ENCODE measurements around the gene NCK2. TPM values are rescaled to one million over a fixed set of nuclear protein-coding genes. Genes with fewer than 3 reads are reported as not detected.

Gene NCK2
- total RNA-seq (10 to 100 TPM; 38.9 to 44.6 TPM), polyA plus RNA-seq (10 to 100 TPM; 28.8 to 42.9 TPM)
- long read RNA-seq, donor 1, transcript NCK2-201 (5 exons, 2,683 nt): major isoform, 6 of 43 reads
- long read RNA-seq, donor 1, partial matches to known transcripts: 34 of 43 reads
- long read RNA-seq, donor 1, other reads (novel, unspliced or antisense): 2 of 43 reads
- long read RNA-seq, donor 2, transcript NCK2-201 (5 exons, 2,683 nt): major isoform, 36 of 70 reads
- long read RNA-seq, donor 2, transcript NCK2-205 (4 exons, 1,795 nt): minor isoform, 8 of 70 reads
- long read RNA-seq, donor 2, partial matches to known transcripts: 6 of 70 reads
- long read RNA-seq, donor 2, other reads (novel, unspliced or antisense): 20 of 70 reads

GRCh38 chr2:105744909-105745853, at the start of gene NCK2:
NCK2 (plus strand) TSS chr2:105744912; CDS start chr2:105855064, 110,152 bp downstream.
- 1% methylated on average over 52 to 118 of the region's 119 CpGs for WGBS, 2 donors
- H3K4me1 ChIP-seq (ENCODE audit: control insufficient read depth in 1 of 2, insufficient read depth in 2 of 2, low read length in 2 of 2): peaks cover 0 to 5% of the 10 kb centered on the region in 2 donors
- H3K36me3 ChIP-seq (ENCODE audit: control insufficient read depth in 1 of 2, insufficient read depth in 2 of 2, low read length in 1 of 2): no peaks in the 10 kb centered on the region
- peaks cover 0 to 1% of the 10 kb centered on the region in 2 donors for H3K27me3 ChIP-seq (ENCODE audit: control insufficient read depth in 1 of 2, insufficient read depth in 2 of 2, low read length in 1 of 2)
- no peaks in the 10 kb centered on the region for H3K9me3 ChIP-seq (ENCODE audit: control insufficient read depth, low read length)
- H3K4me3 ChIP-seq (ENCODE audit: low read length in 2 of 2): peak within 1 kb of the TSS; percentile 97 to 100
- intact Hi-C loops (cut with DNase I): loop anchor here in 1 of 2 donors (5.0 to 10.0 kb wide), 4 partner anchors 37 to 170 kb away; no protein-coding TSS in a partner anchor
- DNase-seq (peak; percentile 51 to 78), ATAC-seq (ENCODE audit: low FRiP score) (peak; percentile 72)
- peak within 1 kb of the TSS; percentile 59 to 67 for H3K27ac ChIP-seq (ENCODE audit: low read depth in 1 of 2, low read length in 2 of 2)

- H3K36me3 ChIP-seq (ENCODE audit: control insufficient read depth in 1 of 2, insufficient read depth in 2 of 2, low read length in 1 of 2): no peaks in the 10 kb centered on the region
- DNase-seq (no peak), ATAC-seq (ENCODE audit: low FRiP score) (no peak)
- H3K27ac ChIP-seq (ENCODE audit: low read depth in 1 of 2, low read length in 2 of 2): no peak overlapping the region
- H3K4me3 ChIP-seq (ENCODE audit: low read length in 2 of 2): no peak overlapping the region
- no peaks in the 10 kb centered on the region for H3K4me1 ChIP-seq (ENCODE audit: control insufficient read depth in 1 of 2, insufficient read depth in 2 of 2, low read length in 2 of 2)
- intact Hi-C loops (cut with DNase I): no loop called here
- 66 to 70% methylated on average over 10 of the region's 10 CpGs for WGBS, 2 donors
- H3K27me3 ChIP-seq (ENCODE audit: control insufficient read depth in 1 of 2, insufficient read depth in 2 of 2, low read length in 1 of 2): no peaks in the 10 kb centered on the region
- no peaks in the 10 kb centered on the region for H3K9me3 ChIP-seq (ENCODE audit: control insufficient read depth, low read length)
Measured at GRCh38 chr2:105697781-105698449, 46.8 kb upstream of the NCK2 start.

- intact Hi-C loops (cut with DNase I): no loop called here
Measured at GRCh38 chr2:105698820-105699219, 45.9 kb upstream of the NCK2 start.

GRCh38 chr2:105701042-105701441, 43.7 kb upstream of the NCK2 start:
- no peak for ATAC-seq (ENCODE audit: low FRiP score)
- WGBS, 2 donors: 59 to 63% methylated on average over 3 of the region's 3 CpGs
- no peak overlapping the region for H3K4me3 ChIP-seq (ENCODE audit: low read length in 2 of 2)

More at GRCh38 chr2:105698820-105699219, 45.9 kb upstream of the NCK2 start:
- DNase-seq: no peak
- Histone ChIP-seq H3K4me1 (ENCODE audit: control insufficient read depth in 1 of 2, insufficient read depth in 2 of 2, low read length in 2 of 2) (no peaks in the 10 kb centered on the region), H3K27ac (ENCODE audit: low read depth in 1 of 2, low read length in 2 of 2) (no peak overlapping the region), H3K36me3 (ENCODE audit: control insufficient read depth in 1 of 2, insufficient read depth in 2 of 2, low read length in 1 of 2) (no peaks in the 10 kb centered on the region), H3K27me3 (ENCODE audit: control insufficient read depth in 1 of 2, insufficient read depth in 2 of 2, low read length in 1 of 2) (no peaks in the 10 kb centered on the region), H3K9me3 (ENCODE audit: control insufficient read depth, low read length) (no peaks in the 10 kb centered on the region), H3K4me3 (ENCODE audit: low read length in 2 of 2) (no peak overlapping the region)
- WGBS, 2 donors: 71% methylated on average over 2 of the region's 2 CpGs
- ATAC-seq (ENCODE audit: low FRiP score): no peak

GRCh38 chr2:105708697-105709096, 36.0 kb upstream of the NCK2 start:
- Histone ChIP-seq H3K4me3 (ENCODE audit: low read length in 2 of 2) (no peak overlapping the region), H3K27me3 (ENCODE audit: control insufficient read depth in 1 of 2, insufficient read depth in 2 of 2, low read length in 1 of 2) (no peaks in the 10 kb centered on the region), H3K4me1 (ENCODE audit: control insufficient read depth in 1 of 2, insufficient read depth in 2 of 2, low read length in 2 of 2) (no peaks in the 10 kb centered on the region), H3K36me3 (ENCODE audit: control insufficient read depth in 1 of 2, insufficient read depth in 2 of 2, low read length in 1 of 2) (no peaks in the 10 kb centered on the region), H3K9me3 (ENCODE audit: control insufficient read depth, low read length) (no peaks in the 10 kb centered on the region), H3K27ac (ENCODE audit: low read depth in 1 of 2, low read length in 2 of 2) (no peak overlapping the region)
- intact Hi-C loops (cut with DNase I): no loop called here
- ATAC-seq (ENCODE audit: low FRiP score) (no peak), DNase-seq (no peak)

More at GRCh38 chr2:105701042-105701441, 43.7 kb upstream of the NCK2 start:
- intact Hi-C loops (cut with DNase I): no loop called here
- DNase-seq: no peak
- no peaks in the 10 kb centered on the region for H3K9me3 ChIP-seq (ENCODE audit: control insufficient read depth, low read length)
- no peaks in the 10 kb centered on the region for H3K4me1 ChIP-seq (ENCODE audit: control insufficient read depth in 1 of 2, insufficient read depth in 2 of 2, low read length in 2 of 2)
- no peaks in the 10 kb centered on the region for H3K36me3 ChIP-seq (ENCODE audit: control insufficient read depth in 1 of 2, insufficient read depth in 2 of 2, low read length in 1 of 2)
- no peak overlapping the region for H3K27ac ChIP-seq (ENCODE audit: low read depth in 1 of 2, low read length in 2 of 2)
- no peaks in the 10 kb centered on the region for H3K27me3 ChIP-seq (ENCODE audit: control insufficient read depth in 1 of 2, insufficient read depth in 2 of 2, low read length in 1 of 2)

GRCh38 chr2:105711394-105711793, 33.3 kb upstream of the NCK2 start:
- no peak for DNase-seq
- ATAC-seq (ENCODE audit: low FRiP score): no peak
- Histone ChIP-seq H3K4me3 (ENCODE audit: low read length in 2 of 2) (no peak overlapping the region), H3K9me3 (ENCODE audit: control insufficient read depth, low read length) (no peaks in the 10 kb centered on the region), H3K36me3 (ENCODE audit: control insufficient read depth in 1 of 2, insufficient read depth in 2 of 2, low read length in 1 of 2) (peaks cover 0 to 2% of the 10 kb centered on the region in 2 donors), H3K27ac (ENCODE audit: low read depth in 1 of 2, low read length in 2 of 2) (no peak overlapping the region), H3K4me1 (ENCODE audit: control insufficient read depth in 1 of 2, insufficient read depth in 2 of 2, low read length in 2 of 2) (no peaks in the 10 kb centered on the region), H3K27me3 (ENCODE audit: control insufficient read depth in 1 of 2, insufficient read depth in 2 of 2, low read length in 1 of 2) (no peaks in the 10 kb centered on the region)
- intact Hi-C loops (cut with DNase I): no loop called here

GRCh38 chr2:105712166-105712915, 32.4 kb upstream of the NCK2 start:
- WGBS, 2 donors: 78 to 81% methylated on average over 5 of the region's 5 CpGs
- Histone ChIP-seq H3K27me3 (ENCODE audit: control insufficient read depth in 1 of 2, insufficient read depth in 2 of 2, low read length in 1 of 2) (no peaks in the 10 kb centered on the region), H3K27ac (ENCODE audit: low read depth in 1 of 2, low read length in 2 of 2) (no peak overlapping the region), H3K4me3 (ENCODE audit: low read length in 2 of 2) (no peak overlapping the region), H3K9me3 (ENCODE audit: control insufficient read depth, low read length) (no peaks in the 10 kb centered on the region), H3K4me1 (ENCODE audit: control insufficient read depth in 1 of 2, insufficient read depth in 2 of 2, low read length in 2 of 2) (no peaks in the 10 kb centered on the region), H3K36me3 (ENCODE audit: control insufficient read depth in 1 of 2, insufficient read depth in 2 of 2, low read length in 1 of 2) (peaks cover 0 to 2% of the 10 kb centered on the region in 2 donors)
- DNase-seq (no peak), ATAC-seq (ENCODE audit: low FRiP score) (no peak)
- intact Hi-C loops (cut with DNase I): no loop called here
